Stimulated activated CD4-positive, alpha-beta T cell treated with anti-CD3 and anti-CD28 coated beads, Interleukin-1b, Interleukin-23, amount 100 ng/mL, for 1 hour (primary cell): ENCODE data around the gene M1AP.

Experiments used
- DNase-seq, 2 donors: peaks; one replicate each; pipeline ENCODE4 v3.0.0-alpha.2; 2020; ENCODE audit warnings: low read depth in 2 of 2

M1AP gene

DNA sequence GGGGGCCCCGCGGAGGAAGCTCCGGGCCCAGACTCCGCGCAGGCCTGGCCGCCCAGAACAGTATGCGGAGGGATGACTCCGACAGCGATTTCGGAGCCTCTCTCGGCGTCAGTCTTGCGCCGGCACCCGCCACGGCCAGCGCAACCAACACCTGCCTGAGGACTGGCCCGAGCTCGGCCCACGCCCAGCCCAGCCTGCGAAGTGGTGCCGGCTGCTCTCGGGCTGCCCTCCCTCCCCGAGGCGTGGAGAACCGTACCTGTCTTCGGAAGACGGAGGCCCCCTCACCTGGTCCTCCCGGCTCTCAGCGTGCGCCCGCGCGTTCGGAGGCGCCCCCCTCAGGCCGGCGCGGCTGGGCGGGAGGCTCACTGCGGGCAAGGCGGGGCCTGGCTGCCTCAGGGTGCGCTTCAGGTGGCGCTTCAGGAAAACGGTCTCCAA, at the start of gene M1AP:
M1AP (minus strand) TSS at position 322 of the 435 bp plus-strand sequence. CDS start 8,055 bp downstream, outside the sequence.
- DNase-seq, result no peak

DNA sequence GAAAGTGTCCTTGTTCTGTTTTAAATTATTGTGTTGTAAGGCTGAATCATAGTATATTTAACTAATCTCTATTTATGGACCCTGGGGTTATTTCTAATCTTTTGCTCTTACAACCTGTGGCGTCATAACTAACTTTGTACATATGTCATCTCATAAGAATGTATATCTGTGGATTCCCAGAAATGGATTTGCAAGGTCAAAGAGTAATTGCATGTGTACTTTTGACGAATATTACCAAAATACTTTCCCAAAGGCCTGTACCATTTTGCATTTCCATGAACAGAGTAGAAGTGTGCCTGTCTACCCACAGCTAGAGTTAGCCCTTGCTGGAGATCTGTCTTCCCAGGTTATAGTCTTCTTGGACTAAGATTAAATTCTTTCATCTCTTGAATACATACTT, 48.7 kb upstream of the M1AP start:
- no peak for DNase-seq

DNA sequence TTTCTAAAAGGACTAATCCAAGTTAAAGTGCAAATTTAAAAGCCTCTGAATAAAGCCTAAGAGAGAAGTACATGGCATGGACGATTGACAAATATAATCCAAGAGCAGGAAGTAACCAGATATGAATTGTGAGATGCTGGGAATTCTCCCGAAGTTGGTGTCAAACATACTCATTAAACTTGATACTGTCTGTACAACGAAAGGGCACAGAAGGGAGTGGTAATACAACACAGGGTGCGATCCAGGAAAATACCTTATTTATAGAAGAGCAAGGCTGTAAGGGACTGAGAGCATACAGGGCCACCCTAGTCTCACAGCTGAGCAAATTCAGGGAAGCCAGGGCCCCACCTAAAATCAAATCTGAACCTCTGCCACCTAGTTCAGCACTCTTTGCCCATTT, 47.5 kb upstream of the M1AP start:
- no peak for DNase-seq

DNA sequence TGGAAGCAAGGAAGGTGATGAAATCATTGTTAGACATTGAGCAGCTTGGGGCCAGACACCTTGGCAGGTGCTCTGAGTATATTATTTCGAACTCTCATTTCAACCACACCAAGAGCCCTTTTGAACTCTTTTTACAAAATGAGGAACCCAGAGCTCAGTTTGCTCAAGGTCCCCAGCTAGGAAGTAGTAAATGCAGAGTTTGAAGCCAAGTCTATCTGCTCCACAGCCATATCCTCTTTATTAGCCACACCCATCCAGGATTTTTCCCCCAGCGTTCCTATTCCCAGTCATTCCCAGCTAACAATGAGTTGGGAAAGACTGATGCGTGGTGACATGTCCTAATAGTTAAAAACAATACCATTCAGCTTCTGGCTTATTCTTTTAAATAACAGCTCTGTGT, 46.2 kb upstream of the M1AP start:
- DNase-seq, result no peak

- DNase-seq, result no peak
These were observed 45.5 kb upstream of the M1AP start for GRCh38 chr2:74693668-74694067.

DNA sequence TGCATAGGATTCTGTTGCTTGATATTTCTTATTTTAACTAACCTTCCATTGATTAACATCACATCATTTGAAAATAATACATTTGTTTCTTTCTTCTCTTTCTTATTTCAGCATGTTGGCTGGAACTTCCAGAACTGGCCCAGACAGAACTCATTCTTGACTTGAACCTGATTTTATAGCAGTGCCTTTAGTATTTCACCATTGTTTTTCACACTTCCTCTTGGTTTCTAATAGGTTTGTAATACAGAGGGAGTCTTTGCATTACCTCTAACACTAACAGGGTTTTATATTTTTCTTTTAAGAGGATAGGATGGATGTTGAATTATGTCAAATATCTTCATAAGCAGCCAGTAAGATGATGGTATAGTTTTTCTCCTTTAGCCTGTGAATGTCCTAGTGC, 45.1 kb upstream of the M1AP start:
- DNase-seq, result no peak

DNA sequence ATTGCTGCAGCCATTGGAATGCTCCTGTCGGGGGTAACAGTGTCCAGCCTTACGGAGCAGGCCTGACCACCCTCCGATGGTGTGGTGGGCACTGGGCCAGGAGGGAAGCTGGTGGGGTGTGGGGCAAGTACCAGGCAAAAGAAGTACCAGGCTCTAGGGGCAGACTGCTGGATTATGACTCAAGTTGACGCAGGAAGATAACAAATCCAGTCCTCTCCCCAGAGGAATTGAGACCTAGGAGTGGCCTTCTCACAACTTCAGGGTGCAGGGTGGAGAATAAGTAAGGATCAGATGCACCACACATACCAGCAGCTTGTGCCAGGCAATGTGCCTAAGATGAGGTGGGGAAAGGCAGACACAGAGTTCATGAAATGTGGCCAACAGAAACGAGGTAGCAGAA, 43.8 kb upstream of the M1AP start:
- no peak for DNase-seq

DNA sequence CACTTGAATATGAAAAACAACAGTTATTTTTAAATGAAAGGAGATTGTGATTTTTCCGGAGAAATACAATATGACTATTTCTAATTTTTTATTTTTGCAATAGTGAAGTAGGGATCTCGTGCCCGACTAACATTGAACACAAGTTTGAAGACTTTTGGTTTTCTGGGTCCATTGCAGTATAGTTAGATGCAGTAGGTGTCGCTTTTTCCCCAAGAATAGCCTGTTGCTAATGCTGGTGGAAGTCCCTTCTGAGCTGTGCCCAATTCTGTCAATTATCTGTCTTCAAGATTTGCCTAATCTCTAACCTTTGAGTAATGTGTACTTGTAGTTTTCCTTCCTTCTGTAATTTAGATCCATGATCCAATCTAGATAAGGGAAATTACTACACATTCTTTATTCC, 42.4 kb upstream of the M1AP start:
- no peak for DNase-seq

- no peak for DNase-seq
These were observed 41.5 kb upstream of the M1AP start for GRCh38 chr2:74689671-74690070.

DNA sequence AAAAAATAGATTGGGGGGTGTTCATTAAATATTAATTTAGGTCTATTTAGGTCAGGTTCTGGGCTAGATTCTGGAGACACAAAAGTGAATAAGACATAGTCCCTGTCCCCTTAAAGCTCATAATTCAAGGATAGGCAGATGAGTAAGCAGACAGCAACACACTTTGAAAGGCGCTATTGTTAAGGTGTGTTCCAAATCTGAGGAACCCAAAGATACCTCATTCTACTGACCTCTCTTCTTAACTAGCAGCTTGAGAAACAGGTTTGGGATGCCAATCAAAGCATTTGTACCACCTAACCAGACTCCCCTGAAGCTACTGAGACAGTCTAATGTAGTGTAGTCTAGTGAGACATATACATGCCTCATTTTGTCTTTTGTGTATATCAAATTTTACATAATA, 40.8 kb upstream of the M1AP start:
- no peak for DNase-seq

- no peak for DNase-seq
These were observed 37.3 kb upstream of the M1AP start for GRCh38 chr2:74685408-74685807.

GRCh38 chr2:74682501-74682900, 34.4 kb upstream of the M1AP start:
- DNase-seq, result no peak

- DNase-seq, result no peak
These were observed 31.5 kb upstream of the M1AP start for GRCh38 chr2:74679615-74680014.

- no peak for DNase-seq
These were observed 28.2 kb upstream of the M1AP start for GRCh38 chr2:74676331-74676730.

GRCh38 chr2:74675090-74675489, 27.0 kb upstream of the M1AP start:
- DNase-seq, result no peak

- no peak for DNase-seq
These were observed 25.8 kb upstream of the M1AP start for GRCh38 chr2:74673826-74674528.

DNA sequence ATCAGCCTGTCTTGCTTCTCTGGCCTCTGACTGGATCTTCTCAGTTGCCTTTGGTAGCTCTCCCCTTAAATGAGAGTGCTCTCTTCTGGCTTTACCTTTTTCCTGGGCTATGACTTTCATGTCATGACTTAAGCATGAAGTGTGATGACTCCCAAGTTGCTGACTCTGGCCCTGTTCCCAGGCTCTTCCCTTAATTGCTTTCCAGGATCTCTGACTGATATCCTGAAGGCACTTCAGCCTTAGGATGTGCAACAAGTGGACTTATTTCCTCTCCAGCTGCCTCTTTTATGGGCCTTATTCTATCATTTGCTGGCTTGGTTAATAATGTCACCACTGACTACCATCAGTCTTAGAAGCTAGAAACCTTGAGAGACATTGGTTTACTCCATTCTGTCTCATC, 23.3 kb upstream of the M1AP start:
- no peak for DNase-seq

GRCh38 chr2:74670263-74670662, 22.1 kb upstream of the M1AP start:
- DNase-seq, result no peak

DNA sequence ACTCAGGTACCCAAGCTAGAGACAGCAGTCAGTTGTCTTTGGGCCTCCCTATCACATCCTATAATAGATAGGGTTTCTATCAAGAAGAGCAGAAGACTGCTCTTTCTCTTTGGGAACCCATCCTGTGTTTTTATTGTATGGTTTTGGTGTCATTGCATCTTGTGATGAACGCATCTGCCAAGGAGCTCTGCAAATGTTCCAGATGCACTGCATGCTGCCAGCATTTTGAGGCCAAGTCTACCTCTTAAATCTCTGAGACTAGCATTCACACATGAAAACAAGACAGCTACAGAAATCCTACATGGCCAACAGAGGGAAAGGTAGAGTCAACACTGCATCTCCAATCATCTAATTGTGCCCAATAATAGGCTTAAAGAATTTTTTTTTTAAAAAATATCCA, 20.0 kb upstream of the M1AP start:
- DNase-seq, result no peak

- DNase-seq, result no peak
These were observed 11.3 kb upstream of the M1AP start for GRCh38 chr2:74659462-74659861.

- DNase-seq, result no peak
These were observed 10.4 kb upstream of the M1AP start for GRCh38 chr2:74658516-74658915.

DNA sequence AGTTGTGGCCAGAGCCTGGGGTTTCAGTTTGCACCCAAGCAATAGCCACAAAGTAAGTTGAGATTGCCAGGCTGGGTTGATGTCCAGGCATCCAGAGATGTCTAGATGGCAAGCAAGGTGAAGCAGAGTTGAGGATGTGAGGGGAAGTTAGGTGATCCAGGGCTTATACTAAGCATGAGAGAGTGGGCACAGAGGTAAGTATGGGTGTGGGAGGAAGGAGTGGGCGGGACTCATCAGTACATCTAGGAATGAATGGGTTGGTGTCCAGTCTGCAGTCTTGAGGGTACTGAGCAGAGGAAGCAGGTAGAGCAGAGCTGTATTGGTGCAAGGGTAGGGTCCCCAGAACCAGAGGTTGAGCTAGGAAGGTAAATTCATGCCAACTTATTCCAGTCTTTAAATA, 7.4 kb upstream of the M1AP start:
- no peak for DNase-seq

- DNase-seq, result peak; percentile 78 to 85
These were observed 6.1 kb upstream of the M1AP start, which contains the start of gene SEMA4F for GRCh38 chr2:74653985-74654882. Gene SEMA4F, plus strand, starts transcription at chr2:74654247. Its CDS starts 130 bp downstream, at chr2:74654377.
